ENCODE measurements around the gene C20orf144.
A peak's percentile ranks its signal among the peaks of the same experiment; 100 is the strongest.
"Not testable (repeated sequence)": the region's sequence is repeated elsewhere in the genome, so short reads cannot be mapped to it uniquely, and the experiment has no call there.

Gene C20orf144

GRCh38 chr20:33688938-33689424 lies 26.9 kb downstream of the C20orf144 start:
- Histone ChIP-seq H3K9ac (peak overlapping the region in 8 of 11 experiments; percentile 6 to 70 (median 46); a peak in 13 of 22 replicates), H3K4me2 (peak overlapping the region in 10 of 11 experiments; percentile 74 to 96 (median 86); a peak in 19 of 22 replicates), H3K36me3 (peaks cover 0 to 6% (median 0%) of the 10 kb centered on the region in 11 experiments; a peak in 5 of 22 replicates), H3K27ac (peak overlapping the region in 9 of 11 experiments; percentile 65 to 96 (median 85); a peak in 18 of 22 replicates), H3K4me1 (peaks cover 66 to 93% (median 90%) of the 10 kb centered on the region in 10 experiments), H3K4me3 (no peak overlapping the region), H3K27me3 (no peaks in the 10 kb centered on the region), H4K20me1 (peaks cover 0 to 17% (median 13%) of the 10 kb centered on the region in 11 experiments; a peak in 15 of 22 replicates), H3K9me3 (replicated peaks in 1 of 11) (no peaks in the 10 kb centered on the region)
- no peak for TF ChIP-seq Cebpa-rat (IDR thresholded peaks at IDR 0.05)

GRCh38 chr20:33689493-33689892 lies 27.4 kb downstream of the C20orf144 start:
- Histone ChIP-seq H3K9ac (peak overlapping the region in 9 of 11 experiments; percentile 6 to 70 (median 45); a peak in 16 of 22 replicates), H3K36me3 (peaks cover 0 to 1% (median 0%) of the 10 kb centered on the region in 11 experiments; a peak in 1 of 22 replicates), H3K27me3 (no peaks in the 10 kb centered on the region), H3K27ac (peak overlapping the region in 9 of 11 experiments; percentile 65 to 96 (median 85); a peak in 18 of 22 replicates), H3K4me1 (peaks cover 65 to 93% (median 90%) of the 10 kb centered on the region in 10 experiments), H3K9me3 (replicated peaks in 1 of 11) (no peaks in the 10 kb centered on the region), H4K20me1 (peaks cover 0 to 12% (median 8%) of the 10 kb centered on the region in 11 experiments; a peak in 14 of 22 replicates), H3K4me2 (peak overlapping the region; percentile 74 to 96 (median 85); a peak in 21 of 22 replicates), H3K4me3 (no peak overlapping the region)
- TF ChIP-seq Cebpa-rat (IDR thresholded peaks at IDR 0.05), result no peak

- Histone ChIP-seq H3K4me3 (peak overlapping the region in 3 of 10 experiments; percentile 30 to 53 (median 32); a peak in 6 of 20 replicates), H3K4me2 (peak overlapping the region; percentile 74 to 96 (median 85)), H3K27ac (peak overlapping the region in 10 of 11 experiments; percentile 50 to 96 (median 85); a peak in 20 of 22 replicates), H3K36me3 (no peaks in the 10 kb centered on the region), H3K9ac (peak overlapping the region; percentile 35 to 76 (median 67); a peak in 19 of 22 replicates), H4K20me1 (peaks cover 0 to 7% (median 3%) of the 10 kb centered on the region in 11 experiments; a peak in 14 of 22 replicates), H3K9me3 (replicated peaks in 1 of 11) (no peaks in the 10 kb centered on the region), H3K4me1 (peaks cover 61 to 90% (median 89%) of the 10 kb centered on the region in 10 experiments), H3K27me3 (no peaks in the 10 kb centered on the region)
- TF ChIP-seq Cebpa-rat (IDR thresholded peaks at IDR 0.05), result peak in 8 of 11 experiments; percentile 31 to 90 (median 68); a peak in 11 of 22 replicates
Measured at GRCh38 chr20:33689973-33690372, 27.8 kb downstream of the C20orf144 start.

GRCh38 chr20:33693289-33693688 lies 31.2 kb downstream of the C20orf144 start:
- Histone ChIP-seq H3K27me3 (no peaks in the 10 kb centered on the region), H4K20me1 (no peaks in the 10 kb centered on the region), H3K4me1 (peaks cover 36 to 81% (median 67%) of the 10 kb centered on the region in 10 experiments), H3K36me3 (no peaks in the 10 kb centered on the region), H3K4me2 (peak overlapping the region in 10 of 11 experiments; percentile 16 to 96 (median 84); a peak in 19 of 22 replicates), H3K4me3 (no peak overlapping the region), H3K27ac (peak overlapping the region in 7 of 11 experiments; percentile 39 to 65 (median 55); a peak in 11 of 22 replicates), H3K9me3 (replicated peaks in 1 of 11) (peaks cover 5 to 10% (median 7%) of the 10 kb centered on the region in 11 experiments; a peak in 17 of 22 replicates), H3K9ac (peak overlapping the region in 8 of 11 experiments; percentile 17 to 66 (median 50); a peak in 13 of 22 replicates)
- TF ChIP-seq Cebpa-rat (IDR thresholded peaks at IDR 0.05), result no peak

GRCh38 chr20:33693741-33694638 lies 31.9 kb downstream of the C20orf144 start:
- Histone ChIP-seq H3K36me3 (no peaks in the 10 kb centered on the region), H3K4me3 (no peak overlapping the region), H3K4me1 (peaks cover 35 to 74% (median 60%) of the 10 kb centered on the region in 10 experiments), H3K27me3 (no peaks in the 10 kb centered on the region), H3K9me3 (replicated peaks in 1 of 11) (peaks cover 11 to 17% (median 14%) of the 10 kb centered on the region in 11 experiments; a peak in 17 of 22 replicates), H3K9ac (peak overlapping the region in 10 of 11 experiments; percentile 17 to 66 (median 50); a peak in 18 of 22 replicates), H3K27ac (peak overlapping the region in 9 of 11 experiments; percentile 9 to 65 (median 52); a peak in 17 of 22 replicates), H3K4me2 (peak overlapping the region; percentile 16 to 96 (median 84); a peak in 21 of 22 replicates), H4K20me1 (no peaks in the 10 kb centered on the region)
- TF ChIP-seq Cebpa-rat (IDR thresholded peaks at IDR 0.05), result no peak

GRCh38 chr20:33694639-33695012 lies 32.5 kb downstream of the C20orf144 start:
- Histone ChIP-seq H3K4me1 (peaks cover 35 to 68% (median 53%) of the 10 kb centered on the region in 10 experiments), H3K9ac (peak overlapping the region in 2 of 11 experiments; percentile 60 to 66; a peak in 3 of 22 replicates)

GRCh38 chr20:33696448-33696847 lies 34.3 kb downstream of the C20orf144 start:
- no peaks in the 10 kb centered on the region for H4K20me1 ChIP-seq
- H3K9me3 ChIP-seq (replicated peaks in 1 of 11), result peaks cover 22 to 33% (median 27%) of the 10 kb centered on the region in 11 experiments; a peak in 21 of 22 replicates
- peak overlapping the region in 1 of 11 experiments; percentile 35; a peak in 1 of 22 replicates for H3K9ac ChIP-seq
- no peak overlapping the region for H3K4me3 ChIP-seq
- no peak overlapping the region for H3K27ac ChIP-seq
- no peak overlapping the region for H3K4me2 ChIP-seq
- no peak for TF ChIP-seq Cebpa-rat (IDR thresholded peaks at IDR 0.05)
- H3K27me3 ChIP-seq, result no peaks in the 10 kb centered on the region
- peaks cover 17 to 51% (median 37%) of the 10 kb centered on the region in 10 experiments; a peak in 19 of 20 replicates for H3K4me1 ChIP-seq
- H3K36me3 ChIP-seq, result no peaks in the 10 kb centered on the region

More at GRCh38 chr20:33694639-33695012, 32.5 kb downstream of the C20orf144 start:
- Histone ChIP-seq H3K4me3 (no peak overlapping the region), H3K27me3 (no peaks in the 10 kb centered on the region), H4K20me1 (no peaks in the 10 kb centered on the region), H3K4me2 (peak overlapping the region in 9 of 11 experiments; percentile 16 to 96 (median 85); a peak in 17 of 22 replicates), H3K27ac (peak overlapping the region in 3 of 11 experiments; percentile 52 to 62 (median 56); a peak in 4 of 22 replicates), H3K9me3 (replicated peaks in 1 of 11) (peaks cover 12 to 20% (median 16%) of the 10 kb centered on the region in 11 experiments; a peak in 17 of 22 replicates), H3K36me3 (no peaks in the 10 kb centered on the region)
- TF ChIP-seq Cebpa-rat (IDR thresholded peaks at IDR 0.05), result no peak

- Histone ChIP-seq H3K27ac (no peak overlapping the region), H3K4me2 (peak overlapping the region in 1 of 11 experiments; percentile 35; a peak in 2 of 22 replicates), H3K36me3 (no peaks in the 10 kb centered on the region), H3K27me3 (no peaks in the 10 kb centered on the region), H3K4me1 (peaks cover 15 to 45% (median 30%) of the 10 kb centered on the region in 10 experiments; a peak in 19 of 20 replicates), H3K9ac (peak overlapping the region in 1 of 11 experiments; percentile 35; a peak in 1 of 22 replicates), H3K9me3 (replicated peaks in 1 of 11) (peaks cover 27 to 39% (median 34%) of the 10 kb centered on the region in 11 experiments), H3K4me3 (no peak overlapping the region), H4K20me1 (no peaks in the 10 kb centered on the region)
- no peak for TF ChIP-seq Cebpa-rat (IDR thresholded peaks at IDR 0.05)
Measured at GRCh38 chr20:33697129-33697528, 35.0 kb downstream of the C20orf144 start.

- not testable (repeated sequence) for H3K27ac ChIP-seq, H3K4me3 ChIP-seq, H3K4me2 ChIP-seq, H4K20me1 ChIP-seq, H3K36me3 ChIP-seq, H3K27me3 ChIP-seq, H3K9ac ChIP-seq
- Histone ChIP-seq H3K4me1 (peaks cover 3 to 39% (median 20%) of the 10 kb centered on the region in 10 experiments; a peak in 18 of 20 replicates), H3K9me3 (replicated peaks in 1 of 11) (peaks cover 27 to 43% (median 37%) of the 10 kb centered on the region in 11 experiments)
Measured at GRCh38 chr20:33698966-33699365, 36.8 kb downstream of the C20orf144 start.

- not testable (repeated sequence) for H3K27ac ChIP-seq, H3K36me3 ChIP-seq, H3K9ac ChIP-seq, H4K20me1 ChIP-seq, H3K4me3 ChIP-seq, H3K27me3 ChIP-seq, H3K4me2 ChIP-seq
- Histone ChIP-seq H3K9me3 (replicated peaks in 1 of 11) (peaks cover 27 to 43% (median 37%) of the 10 kb centered on the region in 11 experiments), H3K4me1 (peaks cover 0 to 21% (median 11%) of the 10 kb centered on the region in 10 experiments; a peak in 14 of 20 replicates)
Measured at GRCh38 chr20:33700696-33701441, 38.7 kb downstream of the C20orf144 start.

All from BLaER1 treated with 17β-estradiol and CSF1 and Interleukin-3, amounts not matched to agents 10 nM and 100 nM (cell line).